Subcutaneous adipose tissue (tissue), 4 donors: Measurements from ENCODE around the gene FAM107A. TPM values are rescaled to one million over a fixed set of nuclear protein-coding genes. Genes with fewer than 3 reads are reported as not detected.

Experiments used
- total RNA-seq, 4 donors: library from RNA; depleted of rRNA; stranded (reverse); fragments of >200 nt; gene quantifications; one replicate each; pipeline ENCODE4 v1.1.0, GENCODE V29; 2016
- TF ChIP-seq, protein P1 (sequence below): fragments of 450-650 bp; IDR thresholded peaks from one replicate; pipeline ENCODE4 v1.5.1; 2016; ENCODE audit warnings: low read depth, mild to moderate bottlenecking, control low read depth, antibody characterized with exemption, moderate library complexity

FAM107A gene
- total RNA-seq, 4 donors from 2014 or later, result 11.2 to 85.3 (median 49.5) TPM

DNA sequence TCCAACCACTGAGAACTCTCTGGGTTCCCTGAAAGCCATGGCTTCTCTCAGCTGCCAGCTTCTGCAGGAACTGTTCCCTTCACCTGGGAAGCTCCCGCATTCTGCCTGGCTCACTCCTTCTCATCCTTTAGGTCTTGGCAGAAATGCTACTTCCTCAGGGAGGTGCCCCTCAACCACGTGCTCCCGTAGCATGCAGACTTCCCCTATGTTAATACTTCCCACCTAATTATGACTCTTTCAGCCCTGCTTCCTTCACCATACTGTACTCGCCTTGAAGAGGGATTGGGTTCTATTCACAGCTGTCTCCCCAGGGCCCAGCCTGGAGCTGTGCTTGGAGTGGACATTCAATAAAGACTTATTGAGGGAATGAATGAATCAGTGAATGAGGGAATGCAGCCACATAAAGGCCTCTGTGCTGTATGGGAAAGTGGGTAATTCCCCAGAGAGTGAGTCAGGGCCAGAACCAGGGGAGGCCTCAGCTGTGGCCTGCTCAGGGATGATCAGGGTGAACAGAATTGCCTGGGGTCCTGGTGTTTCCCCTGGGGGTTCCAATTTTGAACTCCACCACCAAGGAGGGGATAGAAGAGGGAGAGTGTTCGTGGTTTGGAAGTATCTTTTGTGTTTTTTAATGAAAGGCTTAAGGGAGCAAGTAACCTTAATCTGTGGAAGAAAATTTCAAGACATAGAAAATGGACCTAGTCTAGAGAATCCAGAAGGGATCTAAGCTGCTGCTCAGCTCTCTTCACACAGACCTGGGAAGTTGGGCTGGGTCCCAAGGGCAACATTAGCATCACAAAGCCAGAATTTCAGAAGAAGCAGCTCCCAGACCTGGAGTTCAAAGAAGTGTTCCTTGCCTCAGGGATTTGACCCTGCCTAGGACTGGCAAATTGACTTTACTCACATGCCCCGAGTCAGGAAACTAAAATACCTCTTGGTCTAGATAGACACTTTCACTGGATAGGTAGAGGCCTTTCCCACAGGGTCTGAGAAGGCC is 14.6 kb upstream of the FAM107A start:
- TF ChIP-seq, protein P1, sequence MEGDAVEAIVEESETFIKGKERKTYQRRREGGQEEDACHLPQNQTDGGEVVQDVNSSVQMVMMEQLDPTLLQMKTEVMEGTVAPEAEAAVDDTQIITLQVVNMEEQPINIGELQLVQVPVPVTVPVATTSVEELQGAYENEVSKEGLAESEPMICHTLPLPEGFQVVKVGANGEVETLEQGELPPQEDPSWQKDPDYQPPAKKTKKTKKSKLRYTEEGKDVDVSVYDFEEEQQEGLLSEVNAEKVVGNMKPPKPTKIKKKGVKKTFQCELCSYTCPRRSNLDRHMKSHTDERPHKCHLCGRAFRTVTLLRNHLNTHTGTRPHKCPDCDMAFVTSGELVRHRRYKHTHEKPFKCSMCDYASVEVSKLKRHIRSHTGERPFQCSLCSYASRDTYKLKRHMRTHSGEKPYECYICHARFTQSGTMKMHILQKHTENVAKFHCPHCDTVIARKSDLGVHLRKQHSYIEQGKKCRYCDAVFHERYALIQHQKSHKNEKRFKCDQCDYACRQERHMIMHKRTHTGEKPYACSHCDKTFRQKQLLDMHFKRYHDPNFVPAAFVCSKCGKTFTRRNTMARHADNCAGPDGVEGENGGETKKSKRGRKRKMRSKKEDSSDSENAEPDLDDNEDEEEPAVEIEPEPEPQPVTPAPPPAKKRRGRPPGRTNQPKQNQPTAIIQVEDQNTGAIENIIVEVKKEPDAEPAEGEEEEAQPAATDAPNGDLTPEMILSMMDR, result no peak

DNA sequence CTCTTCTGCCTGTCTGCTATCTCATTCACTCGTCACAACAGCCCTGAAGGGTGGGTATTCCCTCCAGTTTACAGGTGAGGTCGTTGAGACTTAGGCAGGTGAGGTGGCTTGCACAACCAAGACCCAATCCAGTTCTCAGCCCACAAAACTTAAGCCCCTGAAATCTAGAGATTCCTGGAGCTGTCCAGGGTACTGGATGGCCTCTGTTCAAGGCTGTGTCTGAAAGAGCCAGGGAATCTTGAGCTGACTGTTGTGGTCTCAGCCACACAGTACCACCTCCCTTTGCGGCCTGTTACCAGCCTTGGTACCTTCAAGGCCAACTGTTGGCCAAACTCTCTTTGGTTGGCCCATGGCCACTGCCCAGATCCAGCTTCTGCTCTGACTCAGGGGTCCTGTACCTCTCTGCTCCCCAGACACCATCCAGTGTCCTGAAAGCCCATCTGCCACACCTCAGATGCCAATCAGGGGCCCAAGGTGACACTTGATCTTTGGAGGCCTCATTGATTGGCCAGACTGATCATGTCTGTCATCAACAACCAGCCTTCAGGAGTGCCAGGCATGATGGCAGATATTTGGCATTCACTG is 10.9 kb upstream of the FAM107A start:
- TF ChIP-seq, protein P1, result no peak

GRCh38 chr3:58586776-58587192 is 9.6 kb upstream of the FAM107A start:
- TF ChIP-seq, protein P1, result no peak

DNA sequence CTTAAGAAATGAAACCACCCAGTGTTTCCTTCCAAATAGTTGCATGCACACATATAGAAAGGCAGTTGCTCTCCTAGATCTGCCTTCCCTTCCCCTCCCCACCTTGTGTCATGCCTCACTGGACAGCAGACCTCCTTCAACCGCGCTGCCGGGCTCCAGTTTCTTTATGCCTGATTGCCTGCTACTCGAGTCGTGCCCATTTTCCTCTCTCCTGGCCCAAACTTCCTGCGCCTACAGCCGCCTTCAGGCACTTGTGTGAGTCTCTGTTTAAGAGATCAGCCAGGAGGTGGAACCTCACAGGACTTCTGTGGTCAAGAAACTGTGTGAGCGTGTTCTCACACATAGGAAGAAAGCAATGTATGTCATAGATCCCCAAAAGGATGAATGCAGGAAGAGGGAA is 8.8 kb upstream of the FAM107A start:
- TF ChIP-seq, protein P1, result no peak

DNA sequence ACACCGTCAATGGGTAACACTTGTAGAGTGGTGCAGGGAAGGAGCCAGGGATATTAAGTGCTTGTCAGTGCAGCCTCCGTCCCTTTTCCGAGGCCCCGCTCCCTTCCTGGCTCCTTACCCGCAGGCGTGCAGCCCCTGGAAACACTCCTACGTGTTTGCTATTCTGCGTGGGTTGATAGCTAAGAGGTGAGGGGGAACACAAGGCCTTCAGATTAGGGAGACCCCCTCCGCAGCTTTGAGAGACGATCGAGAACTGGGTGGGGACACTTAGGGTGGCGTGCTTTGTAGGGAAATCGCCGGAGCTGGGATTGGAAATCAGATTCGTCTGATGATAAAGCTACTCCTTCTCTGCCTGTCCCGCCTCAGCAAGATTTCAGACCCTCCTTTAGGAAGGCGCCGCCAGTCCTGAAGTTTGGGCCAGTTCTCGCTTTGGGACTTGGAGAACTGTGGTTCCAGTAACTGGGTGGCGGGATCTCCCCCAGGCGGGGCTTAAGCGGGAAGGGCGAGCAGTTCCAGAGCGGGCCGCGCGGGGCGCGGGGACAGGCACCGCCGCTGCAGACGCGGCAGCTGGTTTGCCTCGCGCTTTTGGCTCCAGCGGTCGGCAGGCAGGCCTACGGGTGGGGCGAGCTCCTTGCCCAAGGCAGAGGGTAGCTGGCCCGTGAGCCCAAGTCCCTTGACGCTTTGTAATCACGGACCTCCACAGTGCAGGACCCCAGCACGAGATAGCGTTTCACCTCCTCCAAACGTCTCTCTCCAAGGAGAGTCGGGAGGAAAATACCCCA is 8.0 kb upstream of the FAM107A start:
- TF ChIP-seq, protein P1, result no peak

DNA sequence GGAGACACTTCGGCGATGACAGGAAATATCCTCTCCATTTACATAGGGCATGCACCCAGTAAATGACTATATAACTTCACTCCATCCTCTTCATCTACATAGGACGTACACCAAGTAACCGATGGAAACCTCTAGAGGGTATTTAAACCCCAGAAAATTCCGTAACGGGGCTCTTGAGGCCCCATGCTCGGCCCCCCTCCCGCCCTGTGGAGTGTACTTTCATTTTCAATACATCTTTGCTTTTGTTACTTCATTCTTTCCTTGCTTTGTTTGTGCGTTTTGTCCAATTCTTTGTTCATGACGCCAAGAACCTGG is 7.5 kb upstream of the FAM107A start:
- TF ChIP-seq, protein P1, result no peak
